ENCODE results near the gene SCARB1. TPM values are rescaled to one million over a fixed set of nuclear protein-coding genes. Genes with fewer than 3 reads are reported as not detected.

SCARB1 gene
- total RNA-seq, 1 experiment from 2014 or later, result 31.3 TPM

DNA sequence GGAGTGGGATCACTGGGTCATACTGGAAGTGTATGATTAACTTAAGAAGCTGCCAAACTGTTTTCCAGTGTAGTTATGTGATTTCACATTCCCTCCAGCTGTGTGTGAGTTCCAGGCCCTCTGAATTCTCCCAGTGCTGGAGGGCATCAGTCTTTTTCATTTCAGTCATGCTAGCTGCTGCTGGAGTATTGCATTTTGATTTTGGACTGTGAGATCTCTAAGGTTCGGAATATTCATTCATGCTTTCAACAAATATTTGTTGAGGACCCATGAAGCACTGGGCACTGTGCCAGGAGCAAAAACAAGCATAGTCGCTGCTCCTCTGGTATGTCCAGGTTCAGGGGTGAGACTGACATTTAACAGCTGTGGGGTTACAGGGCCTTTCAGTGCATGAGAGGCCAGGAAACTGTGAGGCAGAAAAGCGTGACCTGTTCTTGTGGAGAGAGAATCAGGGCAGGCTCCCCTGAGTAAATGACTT is 133.2 kb downstream of the SCARB1 start:
- no peak for DNase-seq
- Histone ChIP-seq H3K56ac (ENCODE audit: insufficient read length, low read depth, low read length) (no peak overlapping the region), H3K4ac (ENCODE audit: low read depth, low read length) (no peak overlapping the region), H3K79me1 (ENCODE audit: insufficient read depth, low read depth, low read length, poor library complexity, severe bottlenecking) (no peaks in the 10 kb centered on the region), H3T11ph (ENCODE audit: low read length) (no peak overlapping the region), H3K4me1 (ENCODE audit: insufficient read depth, low read length) (no peaks in the 10 kb centered on the region), H2BK20ac (ENCODE audit: low read depth, low read length, poor library complexity, severe bottlenecking) (no peak overlapping the region), H3K79me2 (ENCODE audit: insufficient read depth, low read length) (no peaks in the 10 kb centered on the region), H3K23ac (ENCODE audit: insufficient read length, low read depth, low read length) (no peak overlapping the region), H3K9ac (ENCODE audit: extremely low read depth, insufficient read length, low read length) (no peak overlapping the region), H3K4me2 (ENCODE audit: insufficient read depth, insufficient read length, low read length) (no peak overlapping the region), H2BK120ac (ENCODE audit: low read depth, low read length, poor library complexity, severe bottlenecking) (no peak overlapping the region), H4K91ac (ENCODE audit: insufficient read length, low read depth, low read length) (no peak overlapping the region), H2AFZ (ENCODE audit: low read length) (no peak overlapping the region), H2BK12ac (ENCODE audit: insufficient read length, low read depth, low read length) (no peak overlapping the region), H3K9me3 (ENCODE audit: control insufficient read depth, low read depth, low read length) (no peaks in the 10 kb centered on the region), H3K27me3 (ENCODE audit: insufficient read depth, low read length) (no peaks in the 10 kb centered on the region), H2AK5ac (ENCODE audit: insufficient read length, low read length) (no peak overlapping the region), H4K5ac (ENCODE audit: insufficient read length, low read depth, low read length) (no peak overlapping the region), H3K14ac (ENCODE audit: insufficient read depth, low read length) (no peak overlapping the region), H2BK5ac (ENCODE audit: insufficient read length, low read length) (no peak overlapping the region), H3K27ac (ENCODE audit: insufficient read length, low read depth, low read length) (no peak overlapping the region), H2BK15ac (ENCODE audit: low read depth, low read length) (no peak overlapping the region), H3K23me2 (ENCODE audit: insufficient read length, low read depth, low read length, poor library complexity, severe bottlenecking) (no peaks in the 10 kb centered on the region), H4K8ac (replicated peaks; ENCODE audit: insufficient read length, low read depth, low read length) (no peak overlapping the region), H3K18ac (ENCODE audit: insufficient read length, low read depth, low read length) (no peak overlapping the region), H4K20me1 (ENCODE audit: control insufficient read depth, insufficient read depth, insufficient read length) (no peaks in the 10 kb centered on the region)
- Mint-ChIP-seq H3K9me3 (no peaks in the 10 kb centered on the region; a peak in 1 of 5 replicates), H3K4me3 (no peak overlapping the region), H3K36me3 (ENCODE audit: insufficient read depth in 1 of 3, low read depth in 3 of 3) (no peaks in the 10 kb centered on the region), H3K27me3 (ENCODE audit: low read depth) (peaks cover 10% of the 10 kb centered on the region), H3K27ac (no peak overlapping the region; a peak in 1 of 7 replicates), H3K4me1 (peaks cover 15 to 22% of the 10 kb centered on the region in 2 experiments)
- WGBS (ENCODE audit: extremely low coverage, insufficient read length, low lambda C conversion rate), result no CpG with 5 or more reads among the region's 3 CpGs
- TF ChIP-seq, protein P1, sequence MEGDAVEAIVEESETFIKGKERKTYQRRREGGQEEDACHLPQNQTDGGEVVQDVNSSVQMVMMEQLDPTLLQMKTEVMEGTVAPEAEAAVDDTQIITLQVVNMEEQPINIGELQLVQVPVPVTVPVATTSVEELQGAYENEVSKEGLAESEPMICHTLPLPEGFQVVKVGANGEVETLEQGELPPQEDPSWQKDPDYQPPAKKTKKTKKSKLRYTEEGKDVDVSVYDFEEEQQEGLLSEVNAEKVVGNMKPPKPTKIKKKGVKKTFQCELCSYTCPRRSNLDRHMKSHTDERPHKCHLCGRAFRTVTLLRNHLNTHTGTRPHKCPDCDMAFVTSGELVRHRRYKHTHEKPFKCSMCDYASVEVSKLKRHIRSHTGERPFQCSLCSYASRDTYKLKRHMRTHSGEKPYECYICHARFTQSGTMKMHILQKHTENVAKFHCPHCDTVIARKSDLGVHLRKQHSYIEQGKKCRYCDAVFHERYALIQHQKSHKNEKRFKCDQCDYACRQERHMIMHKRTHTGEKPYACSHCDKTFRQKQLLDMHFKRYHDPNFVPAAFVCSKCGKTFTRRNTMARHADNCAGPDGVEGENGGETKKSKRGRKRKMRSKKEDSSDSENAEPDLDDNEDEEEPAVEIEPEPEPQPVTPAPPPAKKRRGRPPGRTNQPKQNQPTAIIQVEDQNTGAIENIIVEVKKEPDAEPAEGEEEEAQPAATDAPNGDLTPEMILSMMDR (conservative IDR thresholded peaks at IDR 0.05), result no peak
